Fibroblast of the aortic adventitia (primary cell): ENCODE results near the gene PHYHIPL. TPM values are rescaled to one million over a fixed set of nuclear protein-coding genes. Genes with fewer than 3 reads are reported as not detected.
A peak's percentile ranks its signal among the peaks of the same experiment; 100 is the strongest.

Experiments
- DNase-seq: peaks from one replicate; pipeline ENCODE4 v3.0.0-alpha.2; 2010; ENCODE audit warnings: low read depth
- H3K4me3 ChIP-seq: 2 replicates; pipeline ENCODE4 v1.5.1; 2011; ENCODE audit warnings: low read depth, mild to moderate bottlenecking, control low read depth, low read length, moderate library complexity
- CTCF ChIP-seq: IDR thresholded peaks from 2 replicates; pipeline ENCODE4 v1.5.1; 2011; ENCODE audit warnings: mild to moderate bottlenecking, low read length, control low read depth, inconsistent platforms; ENCODE audit not compliant: insufficient read depth
- total RNA-seq: library from RNA; depleted of rRNA; stranded (reverse); fragments of >200 nt; gene quantifications from 2 replicates; pipeline ENCODE4 v1.2.3, GENCODE V29; 2012; ENCODE audit warnings: low replicate concordance

The PHYHIPL gene
- total RNA-seq, 1 donor, result not detected

- TF ChIP-seq CTCF, result no peak
- peak; percentile 8 for DNase-seq
- H3K4me3 ChIP-seq, result no peak overlapping the region
These were observed 97.0 kb downstream of the PHYHIPL start for GRCh38 chr10:59273445-59273844.

GRCh38 chr10:59276133-59276532 is 99.7 kb downstream of the PHYHIPL start:
- no peak for DNase-seq
- no peak for TF ChIP-seq CTCF

GRCh38 chr10:59276919-59277318 is 100.5 kb downstream of the PHYHIPL start:
- TF ChIP-seq CTCF, result no peak
- H3K4me3 ChIP-seq, result no peak overlapping the region
- no peak for DNase-seq

More at GRCh38 chr10:59276133-59276532, 99.7 kb downstream of the PHYHIPL start:
- no peak overlapping the region for H3K4me3 ChIP-seq

- H3K4me3 ChIP-seq, result no peak overlapping the region
- TF ChIP-seq CTCF, result no peak
- DNase-seq, result no peak
These were observed 103.0 kb downstream of the PHYHIPL start for GRCh38 chr10:59279476-59279875.

- H3K4me3 ChIP-seq, result no peak overlapping the region
- TF ChIP-seq CTCF, result no peak
- DNase-seq, result no peak
These were observed 103.6 kb downstream of the PHYHIPL start for GRCh38 chr10:59279991-59280505.

GRCh38 chr10:59281861-59282260 is 105.4 kb downstream of the PHYHIPL start:
- no peak overlapping the region for H3K4me3 ChIP-seq
- no peak for DNase-seq
- TF ChIP-seq CTCF, result no peak

- H3K4me3 ChIP-seq, result no peak overlapping the region
- TF ChIP-seq CTCF, result no peak
- DNase-seq, result no peak
These were observed 107.1 kb downstream of the PHYHIPL start for GRCh38 chr10:59283456-59284091.
